Activated T-cell treated with anti-CD3 and anti-CD28 coated beads, Interleukin-2, amount 50 U/mL, for 4 hours (primary cell): Measurements from ENCODE around the gene GRK4. TPM values are rescaled to one million over a fixed set of nuclear protein-coding genes. Genes with fewer than 3 reads are reported as not detected.

Experiments
- total RNA-seq, 3 donors: library from RNA; stranded (reverse); gene quantifications; one replicate each; pipeline ENCODE4 v1.2.1, GENCODE V29; 2021

GRK4 gene
- total RNA-seq, 3 donors from 2014 or later, result 2.7 to 3.0 (median 2.9) TPM

Other genes with a start within 250 kb of the GRK4 start
- gene TNIP2, start 207.2 kb upstream of the GRK4 start, total RNA-seq, result 100 to 1,000 TPM in 2 of 3 donors, 10 to 100 TPM in 1; 95.4 to 116 (median 101) TPM
- gene SH3BP2, start 170.5 kb upstream of the GRK4 start, total RNA-seq, result 10 to 100 TPM; 72.2 to 77.9 (median 76.7) TPM
- gene ADD1, start 119.7 kb upstream of the GRK4 start, total RNA-seq, result 100 to 1,000 TPM; 147 to 175 (median 153) TPM
- 100 to 1,000 TPM; 165 to 187 (median 179) TPM for gene NOP14, start 165 bp upstream of the GRK4 start, total RNA-seq
- not detected for gene HTT-AS, start 111.0 kb downstream of the GRK4 start, total RNA-seq
- gene HTT, start 111.1 kb downstream of the GRK4 start, total RNA-seq, result 10 to 100 TPM; 50.5 to 59.3 (median 51.5) TPM